Fibroblast of pulmonary artery (primary cell): ENCODE measurements around the gene CSNK1G1.

Experiments
- DNase-seq: peaks from one replicate; pipeline ENCODE4 v3.0.0-alpha.2; 2010; ENCODE audit warnings: low read depth
- H3K4me3 ChIP-seq: replicated peaks from 2 replicates; pipeline ENCODE4 v1.5.1; 2011; ENCODE audit warnings: low read depth, mild to moderate bottlenecking, control low read depth, low read length, moderate library complexity
- CTCF ChIP-seq: IDR thresholded peaks from 2 replicates; pipeline ENCODE4 v1.5.1; 2011; ENCODE audit warnings: mild to moderate bottlenecking, control low read depth, low read length, inconsistent platforms; ENCODE audit errors: missing control alignments

The CSNK1G1 gene

GRCh38 chr15:64161688-64162477 lies 194.1 kb downstream of the CSNK1G1 start:
- DNase-seq: no peak
- no peak for TF ChIP-seq CTCF
- H3K4me3 ChIP-seq: peak overlapping the region; percentile 94

GRCh38 chr15:64158363-64159134 lies 197.4 kb downstream of the CSNK1G1 start:
- H3K4me3 ChIP-seq: no peak overlapping the region
- no peak for TF ChIP-seq CTCF
- no peak for DNase-seq

GRCh38 chr15:64157599-64158125 lies 198.3 kb downstream of the CSNK1G1 start:
- TF ChIP-seq CTCF: no peak
- no peak for DNase-seq
- H3K4me3 ChIP-seq: no peak overlapping the region

GRCh38 chr15:64156652-64157331 lies 199.2 kb downstream of the CSNK1G1 start:
- DNase-seq: no peak
- TF ChIP-seq CTCF: no peak
- no peak overlapping the region for H3K4me3 ChIP-seq

DNA sequence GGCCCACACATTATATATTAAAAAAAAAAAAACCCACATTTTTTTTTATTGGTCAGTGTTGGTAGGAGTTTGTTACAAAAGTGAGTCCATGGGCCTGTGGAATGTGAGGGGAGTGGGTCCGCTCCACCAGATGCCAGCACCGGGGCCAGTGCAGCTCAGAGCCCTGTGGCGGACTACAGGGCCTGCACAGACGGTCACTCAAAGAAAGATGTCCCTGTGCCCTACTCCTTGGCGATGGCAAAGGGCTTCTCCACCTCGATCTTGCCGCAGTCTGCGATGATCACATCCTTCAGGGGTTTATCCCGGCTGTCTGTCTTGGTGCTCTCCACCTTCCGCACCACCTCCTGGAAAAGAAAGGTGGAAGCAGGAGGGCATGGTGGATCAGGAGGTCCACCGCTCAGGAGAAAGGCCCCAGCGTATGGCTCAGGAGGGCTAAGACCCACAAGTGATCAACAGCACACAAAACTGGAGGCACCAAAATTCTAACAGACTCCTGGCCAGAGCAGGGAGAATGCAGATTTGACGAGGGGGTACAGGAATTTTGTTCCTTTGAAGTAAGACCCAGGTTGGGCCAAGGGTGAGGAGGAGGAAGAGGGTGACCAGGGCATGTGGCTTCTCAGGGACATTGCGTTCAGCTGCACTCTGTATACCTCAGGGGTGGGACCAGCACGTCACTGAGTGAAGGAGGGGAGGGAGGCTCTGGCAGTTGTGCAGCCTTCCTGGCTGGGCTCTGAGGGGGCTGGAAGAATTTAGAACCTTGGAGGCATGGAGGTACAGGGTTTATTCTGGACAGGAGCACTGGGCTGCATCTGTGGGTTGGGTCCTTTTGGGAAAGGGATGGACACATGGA lies 199.9 kb downstream of the CSNK1G1 start:
- no peak overlapping the region for H3K4me3 ChIP-seq
- TF ChIP-seq CTCF: no peak
- no peak for DNase-seq
